ENCODE data around the gene CACNA1C. TPM values are rescaled to one million over a fixed set of nuclear protein-coding genes. Genes with fewer than 3 reads are reported as not detected.
A peak's percentile ranks its signal among the peaks of the same experiment; 100 is the strongest.
"Not testable (repeated sequence)": the region's sequence is repeated elsewhere in the genome, so short reads cannot be mapped to it uniquely, and the experiment has no call there.

The CACNA1C gene
- total RNA-seq, 1 donor from 2014 or later = 1.6 TPM

DNA sequence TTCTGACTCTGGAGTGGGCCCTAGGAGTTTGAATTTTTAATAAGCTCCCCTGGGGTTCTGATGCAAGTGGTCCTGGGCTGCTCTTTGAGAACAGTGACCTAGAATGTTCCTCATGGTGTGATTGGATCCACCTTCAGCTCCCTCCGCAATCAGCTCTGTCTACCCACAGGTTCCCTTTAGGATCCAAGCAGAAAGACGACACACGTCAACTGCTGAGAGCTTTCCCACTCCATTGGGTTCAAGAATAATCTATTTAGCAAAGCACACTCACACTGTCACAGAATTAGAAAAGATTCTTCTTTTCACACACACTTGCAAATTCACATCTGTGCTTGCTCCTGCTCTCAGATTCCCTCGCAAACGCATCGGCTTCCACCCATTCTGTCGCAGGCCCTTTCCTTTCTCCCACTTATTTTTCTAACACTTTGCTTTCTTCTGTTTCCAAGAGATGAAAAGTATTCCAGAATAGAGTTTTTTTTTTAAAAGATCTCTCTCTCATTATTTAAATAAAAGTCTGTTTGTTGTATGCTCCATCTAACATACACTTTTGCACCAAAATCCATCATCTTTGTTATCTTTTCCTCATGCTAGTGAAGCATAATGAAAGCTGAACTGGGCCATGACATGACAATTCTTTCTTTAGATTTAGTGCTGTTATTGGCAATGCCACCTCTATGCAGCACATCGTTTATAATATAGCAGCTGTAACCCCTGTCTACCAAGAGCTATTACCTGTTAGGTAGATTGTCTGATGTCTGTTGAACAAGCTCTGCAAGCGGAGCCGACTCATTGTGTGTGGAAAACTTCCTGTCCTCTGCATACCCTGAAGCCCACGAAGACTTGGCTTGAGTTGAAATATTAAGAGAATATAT is 73.1 kb downstream of the CACNA1C start:
- no peaks in the 10 kb centered on the region for H3K36me3 Mint-ChIP-seq (ENCODE audit: low read depth)
- peaks cover 10% of the 10 kb centered on the region for H3K27me3 Mint-ChIP-seq (ENCODE audit: low read depth)
- no peak overlapping the region for H3K4me3 Mint-ChIP-seq
- no peaks in the 10 kb centered on the region for H3K4me1 Mint-ChIP-seq
- no peaks in the 10 kb centered on the region for H3K9me3 Mint-ChIP-seq
- H3K27ac Mint-ChIP-seq (ENCODE audit: unreplicated experiment) = no peak overlapping the region
- no peak for DNase-seq (ENCODE audit: low read depth, low spot score)
- TF ChIP-seq, protein P1, sequence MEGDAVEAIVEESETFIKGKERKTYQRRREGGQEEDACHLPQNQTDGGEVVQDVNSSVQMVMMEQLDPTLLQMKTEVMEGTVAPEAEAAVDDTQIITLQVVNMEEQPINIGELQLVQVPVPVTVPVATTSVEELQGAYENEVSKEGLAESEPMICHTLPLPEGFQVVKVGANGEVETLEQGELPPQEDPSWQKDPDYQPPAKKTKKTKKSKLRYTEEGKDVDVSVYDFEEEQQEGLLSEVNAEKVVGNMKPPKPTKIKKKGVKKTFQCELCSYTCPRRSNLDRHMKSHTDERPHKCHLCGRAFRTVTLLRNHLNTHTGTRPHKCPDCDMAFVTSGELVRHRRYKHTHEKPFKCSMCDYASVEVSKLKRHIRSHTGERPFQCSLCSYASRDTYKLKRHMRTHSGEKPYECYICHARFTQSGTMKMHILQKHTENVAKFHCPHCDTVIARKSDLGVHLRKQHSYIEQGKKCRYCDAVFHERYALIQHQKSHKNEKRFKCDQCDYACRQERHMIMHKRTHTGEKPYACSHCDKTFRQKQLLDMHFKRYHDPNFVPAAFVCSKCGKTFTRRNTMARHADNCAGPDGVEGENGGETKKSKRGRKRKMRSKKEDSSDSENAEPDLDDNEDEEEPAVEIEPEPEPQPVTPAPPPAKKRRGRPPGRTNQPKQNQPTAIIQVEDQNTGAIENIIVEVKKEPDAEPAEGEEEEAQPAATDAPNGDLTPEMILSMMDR (conservative IDR thresholded peaks at IDR 0.05) = no peak

GRCh38 chr12:2126676-2127406 is 74.1 kb downstream of the CACNA1C start:
- no peak overlapping the region for H3K4me3 Mint-ChIP-seq

GRCh38 chr12:2129076-2129475 is 76.3 kb downstream of the CACNA1C start:
- DNase-seq (ENCODE audit: low read depth, low spot score) = no peak
- Mint-ChIP-seq H3K4me1 (no peaks in the 10 kb centered on the region), H3K9me3 (no peaks in the 10 kb centered on the region), H3K4me3 (no peak overlapping the region), H3K27me3 (ENCODE audit: low read depth) (peaks cover 10% of the 10 kb centered on the region), H3K27ac (ENCODE audit: unreplicated experiment) (no peak overlapping the region), H3K36me3 (ENCODE audit: low read depth) (no peaks in the 10 kb centered on the region)
- TF ChIP-seq, protein P1 (conservative IDR thresholded peaks at IDR 0.05) = no peak

More at GRCh38 chr12:2126676-2127406, 74.1 kb downstream of the CACNA1C start:
- no peak for DNase-seq (ENCODE audit: low read depth, low spot score)
- H3K9me3 Mint-ChIP-seq = no peaks in the 10 kb centered on the region
- peak overlapping the region; percentile 19 for H3K27ac Mint-ChIP-seq (ENCODE audit: unreplicated experiment)
- no peaks in the 10 kb centered on the region for H3K4me1 Mint-ChIP-seq
- peaks cover 10% of the 10 kb centered on the region for H3K27me3 Mint-ChIP-seq (ENCODE audit: low read depth)
- no peaks in the 10 kb centered on the region for H3K36me3 Mint-ChIP-seq (ENCODE audit: low read depth)
- TF ChIP-seq, protein P1 (conservative IDR thresholded peaks at IDR 0.05) = no peak

- peak overlapping the region; percentile 96 for H3K27ac Mint-ChIP-seq (ENCODE audit: unreplicated experiment)
- H3K9me3 Mint-ChIP-seq; H3K36me3 Mint-ChIP-seq (ENCODE audit: low read depth); H3K4me1 Mint-ChIP-seq; DNase-seq (ENCODE audit: low read depth, low spot score); H3K27me3 Mint-ChIP-seq (ENCODE audit: low read depth): not testable (repeated sequence)
- H3K4me3 Mint-ChIP-seq = peak overlapping the region; percentile 88
Observed at GRCh38 chr12:2135661-2136418, 83.1 kb downstream of the CACNA1C start.

DNA sequence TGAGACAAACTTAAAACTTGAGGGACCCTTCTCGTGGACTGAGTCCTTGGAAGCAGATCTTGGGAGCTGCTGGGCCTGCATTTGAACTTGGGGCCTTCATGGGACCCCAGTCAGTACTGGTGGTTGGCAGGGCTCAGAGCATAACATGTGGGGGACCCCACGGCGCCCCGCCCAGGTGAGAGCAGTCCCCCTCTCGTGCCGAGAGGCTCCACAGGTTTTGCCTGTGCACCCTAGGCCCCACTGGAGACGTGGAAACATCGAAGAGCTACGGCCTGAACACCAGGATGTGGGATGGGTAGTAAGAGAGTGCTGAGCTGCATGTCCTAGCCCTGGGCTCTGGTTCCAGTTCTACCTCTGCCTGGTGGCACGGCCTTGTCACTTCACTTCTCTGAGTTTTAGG is 84.1 kb downstream of the CACNA1C start:
- Mint-ChIP-seq H3K9me3 (no peaks in the 10 kb centered on the region), H3K4me1 (peaks cover 7% of the 10 kb centered on the region), H3K27ac (ENCODE audit: unreplicated experiment) (no peak overlapping the region), H3K27me3 (ENCODE audit: low read depth) (no peaks in the 10 kb centered on the region), H3K4me3 (peak overlapping the region; percentile 31), H3K36me3 (ENCODE audit: low read depth) (no peaks in the 10 kb centered on the region)
- DNase-seq (ENCODE audit: low read depth, low spot score) = no peak
- TF ChIP-seq, protein P1 (conservative IDR thresholded peaks at IDR 0.05) = no peak
